Neuronal stem cell (in vitro differentiated cells): Measurements from ENCODE around the gene DCLK1.

Source experiments
- DNase-seq: peaks from one replicate; pipeline ENCODE4 v3.0.0-alpha.2; 2013; ENCODE audit warnings: low spot score
- H2AFZ ChIP-seq: one replicate; pipeline ENCODE4 v1.6.1; 2013; ENCODE audit warnings: mild to moderate bottlenecking, low read length, inconsistent platforms
- H2AK5ac ChIP-seq: 2 replicates; pipeline ENCODE4 v1.6.1; 2013; ENCODE audit warnings: low read depth, mild to moderate bottlenecking, inconsistent platforms, low read length, moderate library complexity, mixed read lengths
- H2BK120ac ChIP-seq: 2 replicates; pipeline ENCODE4 v1.6.1; 2013; ENCODE audit warnings: low read depth, mild to moderate bottlenecking, inconsistent platforms, low read length, moderate library complexity, mixed read lengths
- H2BK12ac ChIP-seq: one replicate; pipeline ENCODE4 v1.6.1; 2013; ENCODE audit warnings: low read length, inconsistent platforms
- H2BK15ac ChIP-seq: 2 replicates; pipeline ENCODE4 v1.6.1; 2013; ENCODE audit warnings: mild to moderate bottlenecking, low read length, inconsistent platforms, mixed read lengths
- H2BK5ac ChIP-seq: one replicate; pipeline ENCODE4 v1.6.1; 2013; ENCODE audit warnings: inconsistent platforms, mild to moderate bottlenecking, low read length, moderate library complexity
- H3K14ac ChIP-seq: one replicate; pipeline ENCODE4 v1.6.1; 2013; ENCODE audit warnings: low read length, inconsistent platforms
- H3K18ac ChIP-seq: 2 replicates; pipeline ENCODE4 v1.6.1; 2013; ENCODE audit warnings: low read length, inconsistent platforms
- H3K23ac ChIP-seq: 2 replicates; pipeline ENCODE4 v1.6.1; 2013; ENCODE audit warnings: low read depth, mild to moderate bottlenecking, mixed read lengths, low read length, inconsistent platforms; ENCODE audit not compliant: poor library complexity
- H3K27ac ChIP-seq: replicated peaks from 3 replicates; pipeline ENCODE4 v1.5.1; 2013; ENCODE audit warnings: low read length, inconsistent platforms
- H3K27me3 ChIP-seq, 3 experiments: 2 replicates each; pipeline ENCODE4 v1.6.1; 2013; ENCODE audit warnings: low read length in 3 of 3, mild to moderate bottlenecking in 2 of 3, inconsistent platforms in 1 of 3, low read depth in 1 of 3, mixed read lengths in 1 of 3, moderate library complexity in 1 of 3; ENCODE audit not compliant: control insufficient read depth in 3 of 3, insufficient read depth in 3 of 3
- H3K36me3 ChIP-seq, 2 donors: replicated peaks in 1 of 2; 2 replicates each; pipeline ENCODE4 v1.6.1; 2013; ENCODE audit warnings: low read length in 2 of 2; ENCODE audit not compliant: control insufficient read depth in 2 of 2, insufficient read depth in 2 of 2
- H3K4ac ChIP-seq: 2 replicates; pipeline ENCODE4 v1.6.1; 2013; ENCODE audit warnings: inconsistent platforms, mild to moderate bottlenecking, low read length, moderate library complexity
- H3K4me1 ChIP-seq, 2 donors: 1 replicate in 1 of 2; 2 replicates in 1 of 2; pipeline ENCODE4 v1.6.1; 2013; ENCODE audit warnings: low read length in 2 of 2, low read depth in 1 of 2; ENCODE audit not compliant: control insufficient read depth in 2 of 2, insufficient read depth in 1 of 2
- H3K4me2 ChIP-seq: one replicate; pipeline ENCODE4 v1.6.1; 2013; ENCODE audit warnings: mild to moderate bottlenecking, low read length, inconsistent platforms; ENCODE audit not compliant: insufficient read depth, poor library complexity, severe bottlenecking
- H3K4me3 ChIP-seq, 2 donors: 2 replicates each; pipeline ENCODE4 v1.5.1; 2013; ENCODE audit warnings: low read length in 2 of 2, mild to moderate bottlenecking in 2 of 2, inconsistent platforms in 1 of 2, moderate library complexity in 1 of 2
- H3K79me1 ChIP-seq: one replicate; pipeline ENCODE4 v1.6.1; 2013; ENCODE audit warnings: low read depth, mild to moderate bottlenecking, inconsistent platforms, low read length, moderate library complexity
- H3K9ac ChIP-seq: one replicate; pipeline ENCODE4 v1.6.1; 2013; ENCODE audit warnings: mild to moderate bottlenecking, low read depth, low read length, inconsistent platforms; ENCODE audit not compliant: poor library complexity
- H3K9me3 ChIP-seq, 2 donors: replicated peaks in 1 of 2; 2 replicates each; pipeline versions ENCODE3 to v1.6.1; 2013; ENCODE audit warnings: low read length in 2 of 2, mild to moderate bottlenecking in 2 of 2, inconsistent platforms in 1 of 2, low read depth in 1 of 2, mixed read lengths in 1 of 2, moderate library complexity in 1 of 2; ENCODE audit not compliant: control insufficient read depth in 2 of 2, insufficient read depth in 1 of 2
- H4K8ac ChIP-seq: one replicate; pipeline ENCODE4 v1.6.1; 2013; ENCODE audit warnings: low read depth, mild to moderate bottlenecking, inconsistent platforms, low read length, moderate library complexity
- H4K91ac ChIP-seq: one replicate; pipeline ENCODE4 v1.6.1; 2013; ENCODE audit warnings: low read length, low read depth, mild to moderate bottlenecking, inconsistent platforms; ENCODE audit not compliant: poor library complexity
- WGBS, 2 donors: extraction: QIAGEN DNeasy Blood & Tissue Kit; methylation state at CpG; one replicate each; pipeline ENCODE4 v1.1.7; 2013; ENCODE audit warnings: missing lambda C conversion rate in 2 of 2, mixed read lengths in 1 of 2; ENCODE audit not compliant: insufficient read length in 2 of 2, insufficient replicate concordance in 1 of 2; ENCODE audit errors: extremely low coverage in 2 of 2; 5-methylcytosine and 5-hydroxymethylcytosine counted together

The DCLK1 gene

GRCh38 chr13:36069881-36070366, 61.3 kb downstream of the DCLK1 start:
- Histone ChIP-seq H3K4me3 (no peak overlapping the region), H2AFZ (no peak overlapping the region)
- DNase-seq: no peak

DNA sequence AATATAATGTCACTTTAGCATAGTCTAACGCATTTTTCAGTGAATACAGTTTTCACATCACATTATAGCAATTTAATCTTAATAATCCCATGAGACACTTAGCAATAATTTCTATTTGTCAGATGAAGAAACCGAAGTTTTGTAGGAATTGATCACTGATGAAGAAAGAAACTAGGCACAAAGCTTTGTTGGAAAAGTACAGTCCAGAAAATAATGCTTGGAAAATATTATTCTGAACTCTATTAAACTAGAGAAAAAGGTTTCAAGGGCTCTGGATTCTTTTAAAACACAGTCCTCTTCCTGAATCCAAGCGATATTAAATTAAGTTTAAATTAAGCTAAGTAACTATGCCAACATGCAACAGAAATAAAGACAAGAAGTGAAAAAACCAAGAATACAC, 62.2 kb downstream of the DCLK1 start:
- no peak overlapping the region for H4K91ac ChIP-seq
- H3K27me3 ChIP-seq: no peaks in the 10 kb centered on the region
- H3K27ac ChIP-seq: no peak overlapping the region
- no peak overlapping the region for H2AK5ac ChIP-seq
- WGBS, 2 donors: no CpG with 5 or more reads among the region's 3 CpGs
- H2BK120ac ChIP-seq: no peak overlapping the region
- H3K79me1 ChIP-seq: no peaks in the 10 kb centered on the region
- H2AFZ ChIP-seq: no peak overlapping the region
- H3K4ac ChIP-seq: no peak overlapping the region
- H2BK15ac ChIP-seq: no peak overlapping the region
- no peaks in the 10 kb centered on the region for H3K36me3 ChIP-seq
- no peak overlapping the region for H3K9ac ChIP-seq
- no peak overlapping the region for H2BK5ac ChIP-seq
- H3K4me1 ChIP-seq: peaks cover 0 to 1% of the 10 kb centered on the region in 2 donors
- peaks cover 0 to 4% of the 10 kb centered on the region in 2 donors for H3K9me3 ChIP-seq
- H4K8ac ChIP-seq: no peak overlapping the region
- H3K18ac ChIP-seq: no peak overlapping the region
- DNase-seq: no peak
- no peak overlapping the region for H3K4me3 ChIP-seq
- no peak overlapping the region for H3K23ac ChIP-seq
- H3K4me2 ChIP-seq: no peak overlapping the region
- no peak overlapping the region for H3K14ac ChIP-seq
- H2BK12ac ChIP-seq: no peak overlapping the region

More at GRCh38 chr13:36069881-36070366, 61.3 kb downstream of the DCLK1 start:
- H2AK5ac ChIP-seq: no peak overlapping the region
- no peaks in the 10 kb centered on the region for H3K36me3 ChIP-seq
- no peak overlapping the region for H3K23ac ChIP-seq
- H2BK12ac ChIP-seq: no peak overlapping the region
- H3K27me3 ChIP-seq: no peaks in the 10 kb centered on the region
- no peak overlapping the region for H2BK120ac ChIP-seq
- no peak overlapping the region for H4K8ac ChIP-seq
- no peak overlapping the region for H4K91ac ChIP-seq
- no peak overlapping the region for H3K9ac ChIP-seq
- no peak overlapping the region for H3K4ac ChIP-seq
- no peak overlapping the region for H3K14ac ChIP-seq
- no peak overlapping the region for H3K4me2 ChIP-seq
- H3K18ac ChIP-seq: no peak overlapping the region
- no peaks in the 10 kb centered on the region for H3K79me1 ChIP-seq
- no peak overlapping the region for H2BK5ac ChIP-seq
- H2BK15ac ChIP-seq: no peak overlapping the region
- peaks cover 3% of the 10 kb centered on the region in 2 donors for H3K4me1 ChIP-seq
- WGBS, 2 donors: no CpG with 5 or more reads among the region's 6 CpGs
- H3K9me3 ChIP-seq: peaks cover 0 to 4% of the 10 kb centered on the region in 2 donors
- no peak overlapping the region for H3K27ac ChIP-seq

GRCh38 chr13:36068566-36068965, 62.6 kb downstream of the DCLK1 start:
- no CpG with 5 or more reads among the region's 1 CpG for WGBS, 2 donors
- no peak overlapping the region for H4K8ac ChIP-seq
- H3K4ac ChIP-seq: no peak overlapping the region

DNA sequence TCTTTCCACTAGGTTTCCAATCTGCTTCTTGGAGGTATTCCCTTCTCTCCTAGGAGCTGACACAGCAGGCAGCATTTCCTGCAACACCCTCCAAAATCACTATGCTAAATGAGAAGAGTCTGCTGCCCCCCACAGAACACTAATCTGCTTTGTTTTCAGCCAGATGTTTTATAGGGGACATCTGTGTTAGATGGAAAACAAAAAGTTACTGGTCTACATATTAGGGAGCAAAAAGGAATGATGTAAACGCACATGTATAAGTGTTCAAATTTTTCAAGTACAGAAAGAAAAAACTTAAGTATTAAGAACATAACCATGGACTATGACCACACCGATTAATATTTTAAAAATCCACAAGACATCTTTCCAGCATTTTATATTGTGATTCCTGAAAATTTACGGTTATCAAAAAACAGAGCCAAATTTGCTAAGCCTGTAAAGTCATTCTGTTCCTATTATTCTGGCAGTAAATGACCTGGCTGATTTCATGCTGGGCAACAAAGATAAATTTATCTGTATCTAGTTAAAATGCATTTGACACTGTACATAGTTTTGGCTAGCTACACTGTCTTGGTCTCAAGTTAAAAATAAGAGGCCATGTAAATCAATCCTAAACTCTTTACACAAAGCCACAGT, 63.3 kb downstream of the DCLK1 start:
- H2BK120ac ChIP-seq: no peak overlapping the region
- no peaks in the 10 kb centered on the region for H3K36me3 ChIP-seq
- no peak overlapping the region for H4K91ac ChIP-seq
- H3K4me2 ChIP-seq: no peak overlapping the region
- H3K4me3 ChIP-seq: no peak overlapping the region
- no peak overlapping the region for H2AFZ ChIP-seq
- H3K4ac ChIP-seq: no peak overlapping the region
- H4K8ac ChIP-seq: no peak overlapping the region
- WGBS, 2 donors: no CpG with 5 or more reads among the region's 3 CpGs
- no peaks in the 10 kb centered on the region for H3K79me1 ChIP-seq
- no peak overlapping the region for H2AK5ac ChIP-seq
- no peak overlapping the region for H3K27ac ChIP-seq
- H3K18ac ChIP-seq: no peak overlapping the region
- H2BK15ac ChIP-seq: no peak overlapping the region
- DNase-seq: no peak
- no peak overlapping the region for H2BK12ac ChIP-seq
- H3K23ac ChIP-seq: no peak overlapping the region
- H3K27me3 ChIP-seq: no peaks in the 10 kb centered on the region
- H2BK5ac ChIP-seq: no peak overlapping the region
- no peak overlapping the region for H3K14ac ChIP-seq
- H3K9ac ChIP-seq: no peak overlapping the region
- no peaks in the 10 kb centered on the region for H3K4me1 ChIP-seq
- no peaks in the 10 kb centered on the region for H3K9me3 ChIP-seq

More at GRCh38 chr13:36068566-36068965, 62.6 kb downstream of the DCLK1 start:
- Histone ChIP-seq H2BK5ac (no peak overlapping the region), H2AFZ (no peak overlapping the region), H2BK120ac (no peak overlapping the region), H4K91ac (no peak overlapping the region), H3K27me3 (no peaks in the 10 kb centered on the region), H3K23ac (no peak overlapping the region), H3K27ac (no peak overlapping the region), H2BK15ac (no peak overlapping the region), H3K36me3 (no peaks in the 10 kb centered on the region), H3K79me1 (no peaks in the 10 kb centered on the region), H3K4me3 (no peak overlapping the region), H3K9me3 (peaks cover 0 to 2% of the 10 kb centered on the region in 2 donors), H3K14ac (no peak overlapping the region), H3K9ac (no peak overlapping the region), H3K18ac (no peak overlapping the region), H3K4me1 (peaks cover 0 to 1% of the 10 kb centered on the region in 2 donors), H3K4me2 (no peak overlapping the region), H2AK5ac (no peak overlapping the region), H2BK12ac (no peak overlapping the region)
- DNase-seq: no peak
